IPS-NIHi7 (cell line): ENCODE measurements around the gene GALR1.
"Not testable (repeated sequence)": the region's sequence is repeated elsewhere in the genome, so short reads cannot be mapped to it uniquely, and the experiment has no call there.

Source experiments
- DNase-seq: peaks from one replicate; pipeline ENCODE4 v3.0.0; 2012; ENCODE audit warnings: mixed read lengths; ENCODE audit errors: extremely low spot score

Gene GALR1

GRCh38 chr18:77249569-77250500 lies at the start of gene GALR1:
GALR1 (plus strand) TSS chr18:77249848; CDS start chr18:77250549, 701 bp downstream.
- peak; percentile 65 for DNase-seq

GRCh38 chr18:77201506-77201905 lies 48.1 kb upstream of the GALR1 start:
- DNase-seq = no peak

- DNase-seq = no peak
These were observed 47.3 kb upstream of the GALR1 start for GRCh38 chr18:77202329-77202728.

GRCh38 chr18:77203071-77203470 lies 46.6 kb upstream of the GALR1 start:
- DNase-seq = peak; percentile 56

GRCh38 chr18:77203851-77204250 lies 45.8 kb upstream of the GALR1 start:
- no peak for DNase-seq

GRCh38 chr18:77205769-77206168 lies 43.9 kb upstream of the GALR1 start:
- DNase-seq = no peak

GRCh38 chr18:77206676-77207374 lies 42.8 kb upstream of the GALR1 start:
- no peak for DNase-seq

- DNase-seq = peak; percentile 71
These were observed 42.1 kb upstream of the GALR1 start for GRCh38 chr18:77207540-77207939.

- DNase-seq = no peak
These were observed 40.7 kb upstream of the GALR1 start for GRCh38 chr18:77208964-77209363.

GRCh38 chr18:77209587-77209986 lies 40.1 kb upstream of the GALR1 start:
- DNase-seq = no peak

GRCh38 chr18:77210249-77210648 lies 39.4 kb upstream of the GALR1 start:
- DNase-seq = no peak

- no peak for DNase-seq
These were observed 31.0 kb upstream of the GALR1 start for GRCh38 chr18:77218642-77219041.

- DNase-seq = no peak
These were observed 28.9 kb upstream of the GALR1 start for GRCh38 chr18:77220726-77221125.

GRCh38 chr18:77222464-77222863 lies 27.2 kb upstream of the GALR1 start:
- DNase-seq = no peak

GRCh38 chr18:77223221-77223639 lies 26.4 kb upstream of the GALR1 start:
- no peak for DNase-seq

GRCh38 chr18:77223653-77224052 lies 26.0 kb upstream of the GALR1 start:
- no peak for DNase-seq

GRCh38 chr18:77230645-77231044 lies 19.0 kb upstream of the GALR1 start:
- no peak for DNase-seq

- DNase-seq = no peak
These were observed 14.9 kb upstream of the GALR1 start for GRCh38 chr18:77234504-77235365.

GRCh38 chr18:77239285-77239684 lies 10.4 kb upstream of the GALR1 start:
- not testable (repeated sequence) for DNase-seq

GRCh38 chr18:77248873-77249568 lies 627 bp upstream of the GALR1 start:
- peak; percentile 23 for DNase-seq

- DNase-seq = peak; percentile 41
These were observed 865 bp downstream of the GALR1 start for GRCh38 chr18:77250501-77250925.
